Fibroblast of villous mesenchyme (primary cell): Measurements from ENCODE around the gene FSTL5. TPM values are rescaled to one million over a fixed set of nuclear protein-coding genes. Genes with fewer than 3 reads are reported as not detected.
"Not testable (repeated sequence)": the region's sequence is repeated elsewhere in the genome, so short reads cannot be mapped to it uniquely, and the experiment has no call there.

Experiments
- DNase-seq: peaks from one replicate; pipeline ENCODE4 v3.0.0-alpha.2; 2010; ENCODE audit warnings: low read depth
- H3K4me3 ChIP-seq: 2 replicates; pipeline ENCODE4 v1.5.1; 2011; ENCODE audit warnings: low read depth, mild to moderate bottlenecking, low read length
- CTCF ChIP-seq: IDR thresholded peaks from 2 replicates; pipeline ENCODE4 v1.5.1; 2012; ENCODE audit warnings: low read depth, mild to moderate bottlenecking, low read length; ENCODE audit not compliant: insufficient read depth
- total RNA-seq: library from RNA; depleted of rRNA; stranded (reverse); fragments of >200 nt; gene quantifications from 2 replicates; pipeline ENCODE4 v1.2.3, GENCODE V29; 2012

FSTL5 gene
- total RNA-seq = 0.32 TPM in 1 of 2 replicates, not detected in the other

GRCh38 chr4:162163892-162164759 is at the start of gene FSTL5:
FSTL5 (minus strand) TSS chr4:162164000; CDS start chr4:162111396, 52,604 bp downstream.
- peak; percentile 1 for DNase-seq
- no peak for TF ChIP-seq CTCF
- H3K4me3 ChIP-seq = peak within 1 kb of the TSS; percentile 39

GRCh38 chr4:162209706-162210105 is 45.9 kb upstream of the FSTL5 start:
- no peak overlapping the region for H3K4me3 ChIP-seq
- no peak for TF ChIP-seq CTCF
- no peak for DNase-seq

GRCh38 chr4:162203478-162203877 is 39.7 kb upstream of the FSTL5 start:
- H3K4me3 ChIP-seq, DNase-seq: not testable (repeated sequence)

GRCh38 chr4:162201673-162202072 is 37.9 kb upstream of the FSTL5 start:
- no peak overlapping the region for H3K4me3 ChIP-seq
- TF ChIP-seq CTCF = no peak
- no peak for DNase-seq

GRCh38 chr4:162170509-162170908 is 6.7 kb upstream of the FSTL5 start:
- no peak overlapping the region for H3K4me3 ChIP-seq
- DNase-seq = no peak

GRCh38 chr4:162164906-162165510 is 1.2 kb upstream of the FSTL5 start:
- TF ChIP-seq CTCF = no peak
- DNase-seq = no peak
- no peak overlapping the region for H3K4me3 ChIP-seq

More at GRCh38 chr4:162170509-162170908, 6.7 kb upstream of the FSTL5 start:
- TF ChIP-seq CTCF = no peak

GRCh38 chr4:162162672-162163071 is 1.1 kb downstream of the FSTL5 start:
- DNase-seq = no peak
- H3K4me3 ChIP-seq = no peak overlapping the region
- no peak for TF ChIP-seq CTCF
